H1 (cell line): Measurements from ENCODE around the gene KLHL40. TPM values are rescaled to one million over a fixed set of nuclear protein-coding genes. Genes with fewer than 3 reads are reported as not detected.

Source experiments
- CTCF ChIA-PET: fragments of 300-600 bp; sonication (Branson Sonifier 250); formaldehyde crosslinking; loops from one replicate; lab custom pipeline; 2021; ENCODE audit not compliant: partially characterized antibody; lab: Charles Lee
- POLR2A ChIA-PET: fragments of 300-600 bp; sonication (Branson Sonifier 250); formaldehyde crosslinking; loops from one replicate; lab custom pipeline; 2021; ENCODE audit warnings: inconsistent platforms; ENCODE audit not compliant: partially characterized antibody; lab: Charles Lee
- DNase-seq, 2 experiments: peaks; one replicate each; pipeline versions ENCODE4 v3.0.0 to v3.0.0-alpha.2; 2010 to 2022; ENCODE audit warnings: low spot score in 2 of 2, low read depth in 1 of 2, mixed read lengths in 1 of 2
- FAIRE-seq: peaks from 2 replicates; lab custom pipeline; 2011; peaks lifted over from hg19 to GRCh38; lab: Jason Lieb, UNC
- H2AFZ ChIP-seq: 2 replicates; pipeline ENCODE4 v1.8.1; 2012; ENCODE audit warnings: low read length, inconsistent platforms
- H2AK5ac ChIP-seq: 2 replicates; pipeline ENCODE4 v1.6.1; 2013; ENCODE audit warnings: low read depth, low read length
- H2BK120ac ChIP-seq: replicated peaks from 2 replicates; pipeline ENCODE3; 2013; ENCODE audit warnings: low read depth, low read length, inconsistent platforms
- H2BK12ac ChIP-seq: 2 replicates; pipeline ENCODE4 v1.6.1; 2013; ENCODE audit warnings: low read depth, low read length
- H2BK15ac ChIP-seq: 2 replicates; pipeline ENCODE4 v1.6.1; 2013; ENCODE audit warnings: low read length
- H2BK20ac ChIP-seq: 2 replicates; pipeline ENCODE4 v1.6.1; 2013; ENCODE audit warnings: low read length
- H2BK5ac ChIP-seq: 2 replicates; pipeline ENCODE4 v1.6.1; 2013; ENCODE audit warnings: low read depth, low read length
- H3K14ac ChIP-seq: 2 replicates; pipeline ENCODE4 v1.6.1; 2013; ENCODE audit warnings: inconsistent platforms; ENCODE audit not compliant: insufficient read length
- H3K18ac ChIP-seq: 2 replicates; pipeline ENCODE4 v1.6.1; 2013; ENCODE audit warnings: low read length; ENCODE audit errors: extremely low read depth
- H3K23ac ChIP-seq: 2 replicates; pipeline ENCODE4 v1.6.1; 2013; ENCODE audit warnings: inconsistent platforms; ENCODE audit not compliant: insufficient read length
- H3K23me2 ChIP-seq: 2 replicates; pipeline ENCODE4 v1.6.1; 2013; ENCODE audit warnings: low read depth, low read length
- H3K27ac ChIP-seq: 2 replicates; pipeline ENCODE4 v1.6.1; 2011; ENCODE audit warnings: low read depth, low read length, inconsistent platforms
- H3K27me3 ChIP-seq, 4 experiments: replicated peaks in 1 of 4; 1 replicate in 1 of 4; 2 replicates in 3 of 4; pipeline versions ENCODE4 v1.6.1 to v1.8.1; 2011 to 2013; ENCODE audit warnings: low read length in 3 of 4, mild to moderate bottlenecking in 3 of 4, inconsistent platforms in 2 of 4, mixed read lengths in 2 of 4, moderate library complexity in 1 of 4; ENCODE audit not compliant: control insufficient read depth in 3 of 4, insufficient read depth in 3 of 4; ENCODE audit errors: extremely low read depth in 1 of 4
- H3K36me3 ChIP-seq, 4 experiments: 2 replicates each; pipeline versions ENCODE4 v1.6.1 to v1.8.1; 2011 to 2013; ENCODE audit warnings: mild to moderate bottlenecking in 4 of 4, low read length in 3 of 4, moderate library complexity in 2 of 4, control low read depth in 1 of 4, inconsistent platforms in 1 of 4; ENCODE audit not compliant: insufficient read depth in 4 of 4, control insufficient read depth in 2 of 4
- H3K4ac ChIP-seq: replicated peaks from 2 replicates; pipeline ENCODE3; 2013; ENCODE audit warnings: low read length, low read depth, mixed read lengths, inconsistent platforms; ENCODE audit not compliant: insufficient read length
- H3K4me1 ChIP-seq, 4 experiments: replicated peaks in 1 of 4; 1 replicate in 1 of 4; 2 replicates in 3 of 4; pipeline versions ENCODE4 v1.6.1 to v1.8.1; 2011 to 2013; ENCODE audit warnings: low read length in 3 of 4, inconsistent platforms in 2 of 4, mixed read lengths in 1 of 4; ENCODE audit not compliant: insufficient read depth in 4 of 4, control insufficient read depth in 3 of 4
- H3K4me2 ChIP-seq, 2 experiments: 2 replicates each; pipeline versions ENCODE4 v1.6.1 to v1.8.1; 2011 to 2013; ENCODE audit warnings: low read depth in 2 of 2, low read length in 2 of 2, control low read depth in 1 of 2, inconsistent platforms in 1 of 2, mild to moderate bottlenecking in 1 of 2; ENCODE audit not compliant: insufficient read depth in 1 of 2
- H3K4me3 ChIP-seq, 4 experiments: fragments of 200-600, 300-600 bp in 1 of 4; sonication (generic), shearing (Covaris generic), sonication (Bioruptor Twin) in 1 of 4; 2 replicates each; pipeline versions ENCODE4 v1.5.1 to v1.8.1; 2011 to 2016; ENCODE audit warnings: low read length in 4 of 4, low read depth in 3 of 4, control low read depth in 2 of 4, inconsistent platforms in 2 of 4, mild to moderate bottlenecking in 2 of 4, mixed read lengths in 1 of 4, moderate library complexity in 1 of 4; ENCODE audit not compliant: insufficient read depth in 2 of 4; ENCODE audit errors: extremely low read depth in 1 of 4
- H3K56ac ChIP-seq: replicated peaks from 2 replicates; pipeline ENCODE3; 2013; ENCODE audit warnings: low read depth, mild to moderate bottlenecking, mixed read lengths, low read length, inconsistent platforms; ENCODE audit not compliant: insufficient read length
- H3K79me1 ChIP-seq: 2 replicates; pipeline ENCODE4 v1.6.1; 2013; ENCODE audit warnings: low read depth, low read length, control low read depth
- H3K79me2 ChIP-seq, 2 experiments: 2 replicates each; pipeline versions ENCODE4 v1.6.1 to v1.8.1; 2012 to 2013; ENCODE audit warnings: low read length in 2 of 2, mild to moderate bottlenecking in 2 of 2, inconsistent platforms in 1 of 2; ENCODE audit not compliant: insufficient read depth in 2 of 2, control insufficient read depth in 1 of 2
- H3K9ac ChIP-seq, 4 experiments: replicated peaks in 1 of 4; 1 replicate in 1 of 4; 2 replicates in 3 of 4; pipeline versions ENCODE4 v1.6.1 to v1.8.1; 2011 to 2013; ENCODE audit warnings: low read depth in 3 of 4, low read length in 3 of 4, control low read depth in 2 of 4, mild to moderate bottlenecking in 2 of 4, moderate library complexity in 2 of 4, inconsistent platforms in 1 of 4; ENCODE audit errors: extremely low read depth in 1 of 4
- H3K9me3 ChIP-seq, 2 experiments: 2 replicates each; pipeline versions ENCODE4 v1.6.1 to v1.8.1; 2012 to 2013; ENCODE audit warnings: mild to moderate bottlenecking in 2 of 2, moderate library complexity in 2 of 2, control low read depth in 1 of 2, inconsistent platforms in 1 of 2, low read depth in 1 of 2, low read length in 1 of 2, mixed read lengths in 1 of 2; ENCODE audit not compliant: insufficient read depth in 2 of 2
- H4K20me1 ChIP-seq, 2 experiments: replicated peaks in 1 of 2; 2 replicates each; pipeline versions ENCODE3 to v1.8.1; 2011 to 2013; ENCODE audit warnings: inconsistent platforms in 2 of 2, low read length in 2 of 2, mild to moderate bottlenecking in 1 of 2; ENCODE audit not compliant: insufficient read depth in 2 of 2, control insufficient read depth in 1 of 2
- H4K5ac ChIP-seq: 2 replicates; pipeline ENCODE4 v1.6.1; 2013; ENCODE audit warnings: low read length, low read depth, mixed read lengths, inconsistent platforms; ENCODE audit not compliant: insufficient read length
- H4K8ac ChIP-seq: 2 replicates; pipeline ENCODE4 v1.8.0; 2013; ENCODE audit warnings: mild to moderate bottlenecking, moderate library complexity, low read length, inconsistent platforms; ENCODE audit not compliant: insufficient read depth; ENCODE audit errors: extremely low read depth
- H4K91ac ChIP-seq: replicated peaks from 2 replicates; pipeline ENCODE3; 2013; ENCODE audit warnings: low read length, mixed read lengths, inconsistent platforms; ENCODE audit not compliant: insufficient read length
- CBX5 ChIP-seq: fragments of 300-800, 300-1000 bp; sonication (generic); IDR thresholded peaks from 2 replicates; pipeline ENCODE4 v1.7.1; 2016; ENCODE audit warnings: antibody characterized with exemption, low read length, low read depth
- RFX5 ChIP-seq: IDR thresholded peaks from 2 replicates; pipeline ENCODE4 v1.6.1; 2011; ENCODE audit warnings: low read depth, low read length, improper control_type of control experiment, borderline replicate concordance
- SUZ12 ChIP-seq: fragments of 200-600 bp; sonication (generic); IDR thresholded peaks from 2 replicates; pipeline ENCODE4 v1.6.1; 2012; ENCODE audit warnings: mild to moderate bottlenecking, inconsistent platforms, low read length, moderate library complexity, mixed read lengths
- WGBS, 2 experiments: shearing (Covaris generic) in 1 of 2; methylation state at CpG; one replicate each; pipeline versions ENCODE4 v1.1.6 to v1.1.7; 2013 to 2015; ENCODE audit warnings: low lambda C conversion rate in 2 of 2, mixed read lengths in 2 of 2, inconsistent platforms in 1 of 2, low coverage in 1 of 2, missing lambda C conversion rate in 1 of 2; ENCODE audit not compliant: insufficient replicate concordance in 2 of 2, insufficient coverage in 1 of 2, insufficient read length in 1 of 2; ENCODE audit errors: extremely low coverage in 1 of 2, missing lambda C conversion rate in 1 of 2; 5-methylcytosine and 5-hydroxymethylcytosine counted together
- polyA plus RNA-seq, 7 experiments: library from polyadenylated mRNA; depleted of rRNA in 3 of 7; stranded (reverse) in 5 of 7; unstranded in 2 of 7; fragments of >200 nt in 5 of 7; fragments of 200-250 nt in 2 of 7; gene quantifications; 1 replicate in 5 of 7; 2 replicates in 1 of 7; 4 replicates in 1 of 7; pipeline versions ENCODE4 v1.2.1 to v1.2.3, GENCODE V29; 2011 to 2013; ENCODE audit warnings: missing spikeins in 2 of 7, mixed read lengths in 2 of 7
- total RNA-seq: library from RNA; stranded (reverse); fragmentation: NEBNext Ultra II Directional; extraction: Animal tissue kit (Norgen Biotek cat#: 25700); gene quantifications from 2 replicates; pipeline ENCODE4 v1.2.1, GENCODE V29; 2021
- TF ChIP-seq, protein P1 (sequence below), 3 experiments: IDR thresholded peaks; 1 replicate in 2 of 3; 2 replicates in 1 of 3; pipeline versions ENCODE4 v1.5.1 to v1.6.1; 2011; ENCODE audit warnings: low read length in 3 of 3, mild to moderate bottlenecking in 3 of 3, inconsistent platforms in 2 of 3, low read depth in 1 of 3, moderate library complexity in 1 of 3; ENCODE audit not compliant: insufficient read depth in 1 of 3; ENCODE audit errors: control extremely low read depth in 1 of 3

Gene KLHL40
- total and polyA plus RNA-seq, 2 of the 8 experiments (the other 6 are each of a cell fraction or from before 2014, with no cell fraction given), result 0.02 TPM; not detected in 1

DNA sequence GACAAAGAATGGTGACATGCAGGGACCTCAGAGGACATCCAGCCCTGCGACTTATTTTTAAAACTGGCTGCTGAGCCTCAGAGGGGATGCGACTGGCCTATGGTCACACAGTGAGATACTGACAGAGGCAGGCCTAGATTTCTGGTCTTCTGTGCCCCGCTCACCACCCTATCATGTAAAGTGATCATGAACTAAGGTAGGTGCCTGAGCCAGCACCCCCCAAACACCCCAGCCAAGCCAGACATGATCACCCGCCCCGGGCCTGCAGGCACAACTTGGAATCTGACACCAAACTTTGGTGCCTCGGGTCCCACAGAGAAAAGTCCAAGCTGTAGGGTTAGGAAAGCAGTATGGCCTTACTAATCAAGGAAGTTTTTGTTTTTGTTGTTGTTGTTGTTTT, 51.2 kb downstream of the KLHL40 start:
- Histone ChIP-seq H4K91ac (no peak overlapping the region), H3K14ac (no peak overlapping the region), H2AK5ac (no peak overlapping the region; the same call in 1 of the 2 replicates), H2BK20ac (0 out of 2 replicates have a peak overlapping the region, but pooled peaks have one; percentile 67), H3K4me1 (peaks cover 0 to 33% (median 18%) of the 10 kb centered on the region in 4 experiments; a peak in 5 of 7 replicates), H4K8ac (no peak overlapping the region), H3K79me2 (no peaks in the 10 kb centered on the region), H2BK15ac (0 out of 2 replicates have a peak overlapping the region, but pooled peaks have one; percentile 53), H3K79me1 (no peaks in the 10 kb centered on the region), H2BK5ac (no peak overlapping the region), H3K18ac (0 out of 2 replicates have a peak overlapping the region, but pooled peaks have one; percentile 48), H3K9me3 (no peaks in the 10 kb centered on the region), H2BK12ac (peak overlapping the region; percentile 84; the same call in 1 of the 2 replicates), H3K4me2 (no peak overlapping the region), H3K4ac (no peak overlapping the region), H2AFZ (no peak overlapping the region), H3K4me3 (no peak overlapping the region), H2BK120ac (no peak overlapping the region), H3K36me3 (no peaks in the 10 kb centered on the region), H3K23me2 (no peaks in the 10 kb centered on the region), H3K27ac (no peak overlapping the region), H4K20me1 (no peaks in the 10 kb centered on the region), H4K5ac (no peak overlapping the region), H3K27me3 (0 out of 7 replicates have a peak, but pooled peaks cover 0 to 3% (median 0%) of the 10 kb centered on the region in 4 experiments), H3K56ac (no peak overlapping the region), H3K9ac (no peak overlapping the region), H3K23ac (no peak overlapping the region)
- WGBS, 2 experiments, result 85% methylated on average over 6 of the region's 6 CpGs; no CpG with 5 or more reads in 1 of the 2 experiments
- ChIA-PET POLR2A (no interaction called here), CTCF (interaction anchor here (0.9 to 4.6 kb wide), 4 partner anchors 9 to 193 kb away, joined by 3 to 28 read pairs (median 4); no protein-coding TSS in a partner anchor)
- FAIRE-seq (no peak), DNase-seq (no peak)
- TF ChIP-seq, protein P1, sequence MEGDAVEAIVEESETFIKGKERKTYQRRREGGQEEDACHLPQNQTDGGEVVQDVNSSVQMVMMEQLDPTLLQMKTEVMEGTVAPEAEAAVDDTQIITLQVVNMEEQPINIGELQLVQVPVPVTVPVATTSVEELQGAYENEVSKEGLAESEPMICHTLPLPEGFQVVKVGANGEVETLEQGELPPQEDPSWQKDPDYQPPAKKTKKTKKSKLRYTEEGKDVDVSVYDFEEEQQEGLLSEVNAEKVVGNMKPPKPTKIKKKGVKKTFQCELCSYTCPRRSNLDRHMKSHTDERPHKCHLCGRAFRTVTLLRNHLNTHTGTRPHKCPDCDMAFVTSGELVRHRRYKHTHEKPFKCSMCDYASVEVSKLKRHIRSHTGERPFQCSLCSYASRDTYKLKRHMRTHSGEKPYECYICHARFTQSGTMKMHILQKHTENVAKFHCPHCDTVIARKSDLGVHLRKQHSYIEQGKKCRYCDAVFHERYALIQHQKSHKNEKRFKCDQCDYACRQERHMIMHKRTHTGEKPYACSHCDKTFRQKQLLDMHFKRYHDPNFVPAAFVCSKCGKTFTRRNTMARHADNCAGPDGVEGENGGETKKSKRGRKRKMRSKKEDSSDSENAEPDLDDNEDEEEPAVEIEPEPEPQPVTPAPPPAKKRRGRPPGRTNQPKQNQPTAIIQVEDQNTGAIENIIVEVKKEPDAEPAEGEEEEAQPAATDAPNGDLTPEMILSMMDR (IDR thresholded peaks at IDR 0.05; ENCODE audit: control extremely low read depth in 1 of 3, insufficient read depth in 1 of 3, low read depth in 1 of 3, low read length in 3 of 3), result no peak
- no peak for TF ChIP-seq CBX5
- TF ChIP-seq RFX5, result no peak
- TF ChIP-seq SUZ12, result no peak
